Neural crest cell (in vitro differentiated cells): Measurements from ENCODE around the gene IL37. TPM values are rescaled to one million over a fixed set of nuclear protein-coding genes. Genes with fewer than 3 reads are reported as not detected.
"Not testable (repeated sequence)": the region's sequence is repeated elsewhere in the genome, so short reads cannot be mapped to it uniquely, and the experiment has no call there.

ENCODE experiments used
- DNase-seq: peaks from one replicate; pipeline ENCODE4 v3.0.0; 2021; ENCODE audit warnings: low read depth, mixed read lengths, low spot score
- H3K27ac Mint-ChIP-seq: one replicate; pipeline ENCODE4 v1.8.0; 2021; ENCODE audit warnings: mild to moderate bottlenecking, mixed read lengths; ENCODE audit not compliant: unreplicated experiment
- H3K27me3 Mint-ChIP-seq: 2 replicates; pipeline ENCODE4 v1.8.0; 2021; ENCODE audit warnings: low read depth, mild to moderate bottlenecking, mixed read lengths
- H3K36me3 Mint-ChIP-seq: 2 replicates; pipeline ENCODE4 v1.8.0; 2021; ENCODE audit warnings: low read depth, mild to moderate bottlenecking, mixed read lengths
- H3K4me1 Mint-ChIP-seq: 2 replicates; pipeline ENCODE4 v1.8.0; 2021; ENCODE audit warnings: mixed read lengths
- H3K4me3 Mint-ChIP-seq: one replicate; pipeline ENCODE4 v1.8.0; 2021; ENCODE audit warnings: mild to moderate bottlenecking, mixed read lengths
- H3K9me3 Mint-ChIP-seq: 2 replicates; pipeline ENCODE4 v1.8.0; 2021; ENCODE audit warnings: mixed read lengths
- total RNA-seq: library from RNA; stranded (reverse); gene quantifications from 2 replicates; pipeline ENCODE4 v1.2.1, GENCODE V29; 2021
- TF ChIP-seq, protein P1 (sequence below): fragments of 200-600 bp; sonication (generic); conservative IDR thresholded peaks from 2 replicates; pipeline ENCODE4 v1.5.0; 2021; ENCODE audit warnings: antibody characterized with exemption, mild to moderate bottlenecking

IL37 gene
- total RNA-seq, 1 donor from 2014 or later, result 0.40 TPM

DNA sequence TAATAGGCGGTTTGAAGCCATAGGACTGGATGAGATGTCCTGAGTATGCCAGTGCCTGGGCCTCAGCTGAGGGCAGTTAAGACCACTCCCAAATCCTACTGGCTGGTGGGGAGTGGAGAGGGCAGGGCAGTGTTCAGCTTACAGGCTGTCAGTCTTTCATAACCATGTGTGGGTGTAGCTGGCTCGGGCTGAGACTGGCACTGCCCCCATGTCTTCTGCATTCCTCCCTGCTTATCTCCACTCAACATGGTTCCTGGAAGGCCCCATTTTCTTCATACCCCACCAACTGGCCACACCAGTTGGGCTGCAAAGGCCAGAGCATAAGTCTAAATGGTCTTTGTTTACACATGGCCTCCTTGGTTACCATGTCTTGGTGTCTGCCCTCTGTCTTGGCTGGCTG is 17.2 kb upstream of the IL37 start:
- no peak overlapping the region for H3K4me3 Mint-ChIP-seq
- H3K4me1 Mint-ChIP-seq, result no peaks in the 10 kb centered on the region
- H3K27me3 Mint-ChIP-seq, result peaks cover 17% of the 10 kb centered on the region
- H3K27ac Mint-ChIP-seq, result no peak overlapping the region
- TF ChIP-seq, protein P1, sequence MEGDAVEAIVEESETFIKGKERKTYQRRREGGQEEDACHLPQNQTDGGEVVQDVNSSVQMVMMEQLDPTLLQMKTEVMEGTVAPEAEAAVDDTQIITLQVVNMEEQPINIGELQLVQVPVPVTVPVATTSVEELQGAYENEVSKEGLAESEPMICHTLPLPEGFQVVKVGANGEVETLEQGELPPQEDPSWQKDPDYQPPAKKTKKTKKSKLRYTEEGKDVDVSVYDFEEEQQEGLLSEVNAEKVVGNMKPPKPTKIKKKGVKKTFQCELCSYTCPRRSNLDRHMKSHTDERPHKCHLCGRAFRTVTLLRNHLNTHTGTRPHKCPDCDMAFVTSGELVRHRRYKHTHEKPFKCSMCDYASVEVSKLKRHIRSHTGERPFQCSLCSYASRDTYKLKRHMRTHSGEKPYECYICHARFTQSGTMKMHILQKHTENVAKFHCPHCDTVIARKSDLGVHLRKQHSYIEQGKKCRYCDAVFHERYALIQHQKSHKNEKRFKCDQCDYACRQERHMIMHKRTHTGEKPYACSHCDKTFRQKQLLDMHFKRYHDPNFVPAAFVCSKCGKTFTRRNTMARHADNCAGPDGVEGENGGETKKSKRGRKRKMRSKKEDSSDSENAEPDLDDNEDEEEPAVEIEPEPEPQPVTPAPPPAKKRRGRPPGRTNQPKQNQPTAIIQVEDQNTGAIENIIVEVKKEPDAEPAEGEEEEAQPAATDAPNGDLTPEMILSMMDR, result no peak
- H3K36me3 Mint-ChIP-seq, result no peaks in the 10 kb centered on the region
- no peak for DNase-seq
- peaks cover 2% of the 10 kb centered on the region for H3K9me3 Mint-ChIP-seq

DNA sequence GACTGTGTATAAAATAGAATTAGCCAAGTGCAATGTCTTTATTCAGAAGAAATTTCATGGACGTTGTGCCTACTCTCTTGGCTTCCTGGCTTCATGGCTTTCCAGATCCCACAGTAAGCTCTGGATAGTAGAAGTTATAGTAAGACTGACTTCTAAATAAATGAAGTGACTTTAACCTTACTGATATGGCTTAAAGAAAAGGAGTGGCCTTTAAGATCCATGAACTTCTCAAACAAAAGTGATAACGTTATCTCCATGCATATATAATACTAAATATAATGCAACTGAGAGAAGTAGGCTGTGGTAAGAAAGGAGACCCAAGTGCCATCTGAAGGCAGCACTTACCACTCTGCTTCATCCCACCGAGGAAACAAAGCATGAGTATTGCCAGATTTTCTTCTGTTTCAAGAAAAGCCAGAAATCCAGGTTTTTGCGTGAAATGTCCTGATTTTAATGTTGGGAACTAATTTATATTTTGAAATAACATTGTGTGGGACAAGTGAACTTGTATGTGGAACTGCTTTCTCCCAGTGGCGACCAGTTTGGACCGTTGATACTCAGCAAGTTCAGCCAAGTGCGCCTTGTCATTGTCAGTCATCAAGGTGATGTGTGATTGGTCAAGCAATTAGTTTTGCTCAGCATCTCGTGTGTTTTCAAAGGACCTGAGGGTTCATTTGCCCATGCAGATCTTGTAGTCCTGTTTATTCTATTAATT is 13.9 kb upstream of the IL37 start:
- no peak for DNase-seq
- Mint-ChIP-seq H3K9me3 (peaks cover 2% of the 10 kb centered on the region), H3K36me3 (no peaks in the 10 kb centered on the region), H3K27ac (no peak overlapping the region), H3K27me3 (peaks cover 17% of the 10 kb centered on the region), H3K4me1 (no peaks in the 10 kb centered on the region), H3K4me3 (no peak overlapping the region)
- TF ChIP-seq, protein P1, result no peak

DNA sequence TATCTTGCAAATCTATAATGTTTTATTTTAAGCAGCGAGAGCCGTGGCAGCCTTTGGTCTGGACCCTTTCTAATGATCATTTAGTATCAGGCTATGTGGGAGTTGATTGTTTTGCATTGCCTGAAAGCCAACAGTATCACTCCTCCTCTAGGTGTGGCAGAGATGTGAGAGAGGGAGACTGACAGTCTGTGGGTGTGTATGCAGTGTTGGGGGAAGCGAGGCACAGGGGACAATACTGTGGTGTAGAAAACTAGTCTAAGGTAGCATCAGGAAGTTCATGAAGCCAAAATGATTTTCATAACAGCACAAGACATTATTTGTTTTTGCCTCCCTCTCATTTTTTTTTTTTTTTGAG is 13.4 kb upstream of the IL37 start:
- Mint-ChIP-seq H3K27ac (no peak overlapping the region), H3K4me1 (no peaks in the 10 kb centered on the region), H3K9me3 (peaks cover 2% of the 10 kb centered on the region), H3K27me3 (peaks cover 17% of the 10 kb centered on the region), H3K36me3 (no peaks in the 10 kb centered on the region), H3K4me3 (no peak overlapping the region)
- no peak for DNase-seq
- TF ChIP-seq, protein P1, result no peak

DNA sequence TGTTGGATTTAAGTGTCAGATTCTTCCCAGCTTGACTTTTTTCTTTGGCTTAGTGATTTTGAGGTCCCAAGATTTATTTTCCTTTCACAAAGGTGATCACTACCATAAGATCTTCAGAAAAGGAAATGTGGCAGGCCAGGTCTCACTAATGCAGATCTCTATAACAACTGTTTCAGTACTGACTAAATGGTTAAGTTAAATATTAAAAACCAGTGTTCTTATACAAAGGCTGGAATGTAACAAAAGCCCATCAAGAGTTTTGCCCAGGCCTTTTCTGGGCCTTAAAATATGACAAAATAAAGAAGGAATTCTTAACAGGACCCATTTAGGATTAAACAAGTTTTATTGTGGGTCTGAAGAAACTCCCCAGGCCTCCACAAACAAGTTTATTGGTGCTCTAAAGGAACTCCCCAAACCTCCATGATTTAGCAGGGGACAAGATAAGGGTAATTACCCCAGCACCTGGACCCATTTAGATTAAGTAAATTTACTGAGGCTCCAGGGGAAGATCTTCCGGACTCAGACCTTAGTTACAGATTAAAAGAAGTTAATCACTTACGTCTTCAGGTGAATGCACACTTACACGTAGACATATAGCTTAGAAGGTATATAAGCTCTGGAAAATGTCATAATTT is 9.4 kb upstream of the IL37 start:
- H3K4me1 Mint-ChIP-seq, H3K36me3 Mint-ChIP-seq, H3K9me3 Mint-ChIP-seq, H3K4me3 Mint-ChIP-seq, DNase-seq, H3K27ac Mint-ChIP-seq: not testable (repeated sequence)
- peaks cover 15% of the 10 kb centered on the region for H3K27me3 Mint-ChIP-seq

DNA sequence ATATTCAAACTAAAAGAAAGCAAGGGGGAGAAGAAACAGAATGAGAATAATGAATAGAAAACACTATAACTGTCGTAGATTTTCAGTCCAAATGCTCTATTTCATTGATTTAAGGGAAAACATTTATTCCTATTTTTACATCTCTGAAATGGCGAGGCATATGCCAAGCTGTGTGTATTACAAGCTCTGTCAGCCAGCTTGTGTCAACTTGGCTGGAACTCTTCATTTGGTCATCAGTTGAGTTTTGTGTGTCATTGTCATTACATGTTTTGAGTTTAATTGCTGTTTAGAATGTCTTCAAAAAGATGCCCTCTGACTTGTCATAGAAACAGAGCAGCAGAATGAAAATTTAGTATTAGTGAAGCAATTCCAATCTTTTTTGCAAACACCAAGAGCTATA is 8.1 kb upstream of the IL37 start:
- no peaks in the 10 kb centered on the region for H3K4me1 Mint-ChIP-seq
- no peak for DNase-seq
- no peak overlapping the region for H3K27ac Mint-ChIP-seq
- no peak overlapping the region for H3K4me3 Mint-ChIP-seq
- TF ChIP-seq, protein P1, result no peak
- H3K9me3 Mint-ChIP-seq, result peaks cover 2% of the 10 kb centered on the region
- no peaks in the 10 kb centered on the region for H3K36me3 Mint-ChIP-seq
- peaks cover 9% of the 10 kb centered on the region for H3K27me3 Mint-ChIP-seq

DNA sequence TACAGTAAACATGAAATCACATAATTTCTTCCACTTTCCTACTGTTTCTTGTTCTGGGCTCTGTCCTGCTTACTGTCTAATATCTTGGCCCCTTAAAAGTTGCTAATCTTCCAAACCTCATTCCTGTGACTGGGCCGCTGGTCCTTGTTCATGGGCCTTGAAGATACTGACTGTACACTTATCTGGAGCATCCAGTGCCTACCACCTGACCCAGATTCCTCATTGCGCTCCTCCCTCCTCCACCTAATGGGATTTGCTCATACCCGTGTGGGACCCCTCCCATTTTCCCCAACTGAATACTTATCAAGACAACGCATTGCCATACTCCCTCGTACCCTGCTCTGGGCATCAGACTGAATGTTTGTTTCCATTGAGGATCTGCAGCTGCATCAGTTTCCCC is 6.1 kb upstream of the IL37 start:
- no peak for DNase-seq
- Mint-ChIP-seq H3K27me3 (peaks cover 7% of the 10 kb centered on the region), H3K4me1 (no peaks in the 10 kb centered on the region), H3K4me3 (no peak overlapping the region), H3K27ac (no peak overlapping the region), H3K9me3 (no peaks in the 10 kb centered on the region), H3K36me3 (no peaks in the 10 kb centered on the region)
- TF ChIP-seq, protein P1, result no peak
